Esophagus muscularis mucosa (tissue), 4 donors: ENCODE results near the gene CBL.

ENCODE experiments used
- EP300 ChIP-seq: sonication (generic); formaldehyde crosslinking; IDR thresholded peaks from one replicate; pipeline ENCODE4 v1.6.1; 2017; ENCODE audit warnings: antibody characterized with exemption
- POLR2A ChIP-seq: fragments of 450-650 bp; IDR thresholded peaks from one replicate; pipeline ENCODE4 v1.6.1; 2017; ENCODE audit warnings: antibody characterized with exemption, moderate library complexity, mild to moderate bottlenecking, low read depth
- POLR2AphosphoS5 ChIP-seq, 2 donors: sonication (generic); formaldehyde crosslinking; IDR thresholded peaks; one replicate each; pipeline ENCODE4 v1.6.1; 2017; ENCODE audit warnings: antibody characterized with exemption in 2 of 2
- TF ChIP-seq, protein P1 (sequence below), 3 experiments: fragments of 200-600 bp in 2 of 3; fragments of 450-650 bp in 1 of 3; sonication (generic) in 2 of 3; IDR thresholded peaks; one replicate each; pipeline ENCODE4 v1.5.1; 2017 to 2019; ENCODE audit warnings: antibody characterized with exemption in 3 of 3, mild to moderate bottlenecking in 2 of 3, moderate library complexity in 1 of 3

DNA sequence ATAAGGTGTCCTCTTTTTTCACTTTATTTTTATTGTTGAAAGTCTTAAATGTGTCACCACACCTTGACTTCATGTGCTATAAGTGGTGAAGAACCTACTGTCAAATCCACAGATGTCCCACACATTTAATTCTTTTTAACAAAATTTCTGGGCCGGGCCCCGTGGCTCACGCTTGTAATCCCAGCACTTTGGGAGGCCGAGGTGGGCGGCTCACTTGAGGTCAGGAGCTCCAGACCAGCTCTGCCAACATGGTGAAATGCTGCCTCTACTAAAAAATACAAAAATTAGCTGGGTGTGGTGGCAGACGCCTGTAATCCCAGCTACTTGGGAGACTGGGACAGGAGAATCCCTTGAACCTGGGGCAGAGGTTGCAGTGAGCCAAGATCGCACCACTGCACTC, 3.0 kb downstream of the CBL start:
- TF ChIP-seq, protein P1, sequence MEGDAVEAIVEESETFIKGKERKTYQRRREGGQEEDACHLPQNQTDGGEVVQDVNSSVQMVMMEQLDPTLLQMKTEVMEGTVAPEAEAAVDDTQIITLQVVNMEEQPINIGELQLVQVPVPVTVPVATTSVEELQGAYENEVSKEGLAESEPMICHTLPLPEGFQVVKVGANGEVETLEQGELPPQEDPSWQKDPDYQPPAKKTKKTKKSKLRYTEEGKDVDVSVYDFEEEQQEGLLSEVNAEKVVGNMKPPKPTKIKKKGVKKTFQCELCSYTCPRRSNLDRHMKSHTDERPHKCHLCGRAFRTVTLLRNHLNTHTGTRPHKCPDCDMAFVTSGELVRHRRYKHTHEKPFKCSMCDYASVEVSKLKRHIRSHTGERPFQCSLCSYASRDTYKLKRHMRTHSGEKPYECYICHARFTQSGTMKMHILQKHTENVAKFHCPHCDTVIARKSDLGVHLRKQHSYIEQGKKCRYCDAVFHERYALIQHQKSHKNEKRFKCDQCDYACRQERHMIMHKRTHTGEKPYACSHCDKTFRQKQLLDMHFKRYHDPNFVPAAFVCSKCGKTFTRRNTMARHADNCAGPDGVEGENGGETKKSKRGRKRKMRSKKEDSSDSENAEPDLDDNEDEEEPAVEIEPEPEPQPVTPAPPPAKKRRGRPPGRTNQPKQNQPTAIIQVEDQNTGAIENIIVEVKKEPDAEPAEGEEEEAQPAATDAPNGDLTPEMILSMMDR (IDR thresholded peaks at IDR 0.05) = no peak
- no peak for TF ChIP-seq POLR2A
- no peak for TF ChIP-seq POLR2AphosphoS5 (IDR thresholded peaks at IDR 0.05)
- no peak for TF ChIP-seq EP300
